ENCODE data around the gene OR52E2. TPM values are rescaled to one million over a fixed set of nuclear protein-coding genes. Genes with fewer than 3 reads are reported as not detected.

OR52E2 gene
- total RNA-seq, 1 experiment from 2014 or later, result not detected

DNA sequence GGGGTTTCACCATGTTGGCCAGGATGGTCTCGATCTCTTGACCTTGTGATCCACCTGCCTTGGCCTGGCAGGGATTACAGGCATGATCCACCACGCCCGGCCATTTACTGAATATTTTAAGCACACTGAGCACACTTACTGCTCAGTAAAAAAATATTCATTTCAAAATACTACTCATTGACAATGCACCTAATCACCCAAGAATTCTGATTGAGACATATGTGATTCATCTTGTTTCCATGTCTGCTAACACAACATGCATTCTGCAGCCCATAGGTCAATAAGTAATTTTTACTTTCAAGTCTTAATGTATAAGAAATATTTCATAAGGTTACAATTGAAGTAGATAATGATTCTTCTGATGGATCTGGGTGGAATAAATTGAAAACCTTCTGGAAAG lies 17.3 kb downstream of the OR52E2 start:
- H3K4me3 Mint-ChIP-seq (ENCODE audit: low read depth, unreplicated experiment), result no peak overlapping the region
- H3K4me1 Mint-ChIP-seq (ENCODE audit: low read depth, unreplicated experiment), result peaks cover 11% of the 10 kb centered on the region
- intact Hi-C loops (cut with micrococcal nuclease; ENCODE audit: unreplicated experiment), result no loop called here
- BruUV-seq (replicated peaks), result no TSS peak
- no peak for DNase-seq
- TF ChIP-seq, protein P1, sequence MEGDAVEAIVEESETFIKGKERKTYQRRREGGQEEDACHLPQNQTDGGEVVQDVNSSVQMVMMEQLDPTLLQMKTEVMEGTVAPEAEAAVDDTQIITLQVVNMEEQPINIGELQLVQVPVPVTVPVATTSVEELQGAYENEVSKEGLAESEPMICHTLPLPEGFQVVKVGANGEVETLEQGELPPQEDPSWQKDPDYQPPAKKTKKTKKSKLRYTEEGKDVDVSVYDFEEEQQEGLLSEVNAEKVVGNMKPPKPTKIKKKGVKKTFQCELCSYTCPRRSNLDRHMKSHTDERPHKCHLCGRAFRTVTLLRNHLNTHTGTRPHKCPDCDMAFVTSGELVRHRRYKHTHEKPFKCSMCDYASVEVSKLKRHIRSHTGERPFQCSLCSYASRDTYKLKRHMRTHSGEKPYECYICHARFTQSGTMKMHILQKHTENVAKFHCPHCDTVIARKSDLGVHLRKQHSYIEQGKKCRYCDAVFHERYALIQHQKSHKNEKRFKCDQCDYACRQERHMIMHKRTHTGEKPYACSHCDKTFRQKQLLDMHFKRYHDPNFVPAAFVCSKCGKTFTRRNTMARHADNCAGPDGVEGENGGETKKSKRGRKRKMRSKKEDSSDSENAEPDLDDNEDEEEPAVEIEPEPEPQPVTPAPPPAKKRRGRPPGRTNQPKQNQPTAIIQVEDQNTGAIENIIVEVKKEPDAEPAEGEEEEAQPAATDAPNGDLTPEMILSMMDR (IDR thresholded peaks at IDR 0.05; ENCODE audit: unreplicated experiment), result no peak
- CTCF ChIA-PET, result no interaction called here
- peaks cover 4% of the 10 kb centered on the region for H3K9me3 Mint-ChIP-seq (ENCODE audit: low read depth, unreplicated experiment)
- H3K27me3 Mint-ChIP-seq (ENCODE audit: unreplicated experiment), result no peaks in the 10 kb centered on the region
- no peaks in the 10 kb centered on the region for H3K36me3 Mint-ChIP-seq (ENCODE audit: insufficient read depth, unreplicated experiment)
- H3K27ac Mint-ChIP-seq (ENCODE audit: unreplicated experiment), result no peak overlapping the region

DNA sequence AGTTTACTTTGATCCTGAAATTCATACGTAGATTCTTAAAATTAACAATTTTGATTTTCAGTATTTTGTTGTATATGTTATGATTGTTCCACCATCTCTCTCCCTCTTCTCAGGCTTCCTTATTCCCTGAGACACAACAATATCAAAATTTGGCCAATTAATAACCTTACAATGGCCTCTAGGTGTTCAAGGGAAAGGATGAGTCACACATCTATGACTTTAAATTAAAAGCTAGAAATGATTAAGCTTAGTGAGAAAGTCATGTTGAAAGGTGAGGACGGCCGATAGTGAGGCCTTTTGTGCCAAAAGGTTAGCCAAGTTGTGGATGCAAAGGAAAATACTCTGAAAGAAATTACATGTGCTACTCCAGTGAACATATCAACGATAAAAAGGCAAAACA lies 18.6 kb downstream of the OR52E2 start:
- intact Hi-C loops (cut with micrococcal nuclease; ENCODE audit: unreplicated experiment), result no loop called here
- Mint-ChIP-seq H3K4me1 (ENCODE audit: low read depth, unreplicated experiment) (peaks cover 11% of the 10 kb centered on the region), H3K36me3 (ENCODE audit: insufficient read depth, unreplicated experiment) (no peaks in the 10 kb centered on the region), H3K9me3 (ENCODE audit: low read depth, unreplicated experiment) (peaks cover 4% of the 10 kb centered on the region), H3K27ac (ENCODE audit: unreplicated experiment) (peak overlapping the region; percentile 46), H3K4me3 (ENCODE audit: low read depth, unreplicated experiment) (no peak overlapping the region), H3K27me3 (ENCODE audit: unreplicated experiment) (no peaks in the 10 kb centered on the region)
- BruUV-seq (replicated peaks), result no TSS peak
- no peak for DNase-seq
- CTCF ChIA-PET, result no interaction called here
- TF ChIP-seq, protein P1 (IDR thresholded peaks at IDR 0.05; ENCODE audit: unreplicated experiment), result no peak

DNA sequence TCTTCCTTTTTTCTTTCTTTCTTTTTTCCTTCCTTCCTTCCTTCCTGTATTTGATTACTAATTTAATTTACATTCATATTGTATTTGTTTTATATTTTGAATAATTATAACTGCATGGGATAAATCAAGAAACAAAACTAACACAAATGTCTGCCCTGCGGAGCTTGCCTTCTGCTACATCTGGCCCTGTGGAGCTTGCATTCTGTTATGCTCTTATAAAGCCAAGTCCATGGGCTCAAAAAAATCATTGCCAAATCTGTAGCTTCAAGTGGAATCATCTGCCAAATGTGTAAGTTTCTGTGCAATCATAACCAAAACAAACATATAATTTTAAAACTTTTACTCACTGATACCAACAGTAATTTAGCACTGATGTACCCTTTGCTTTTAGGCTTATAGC lies 21.1 kb downstream of the OR52E2 start:
- Mint-ChIP-seq H3K4me1 (ENCODE audit: low read depth, unreplicated experiment) (peaks cover 11% of the 10 kb centered on the region), H3K4me3 (ENCODE audit: low read depth, unreplicated experiment) (no peak overlapping the region), H3K36me3 (ENCODE audit: insufficient read depth, unreplicated experiment) (no peaks in the 10 kb centered on the region), H3K27ac (ENCODE audit: unreplicated experiment) (no peak overlapping the region), H3K27me3 (ENCODE audit: unreplicated experiment) (no peaks in the 10 kb centered on the region), H3K9me3 (ENCODE audit: low read depth, unreplicated experiment) (peaks cover 4% of the 10 kb centered on the region)
- no peak for DNase-seq
- TF ChIP-seq, protein P1 (IDR thresholded peaks at IDR 0.05; ENCODE audit: unreplicated experiment), result no peak
- BruUV-seq (replicated peaks), result no TSS peak
- intact Hi-C loops (cut with micrococcal nuclease; ENCODE audit: unreplicated experiment), result no loop called here
- CTCF ChIA-PET, result no interaction called here

DNA sequence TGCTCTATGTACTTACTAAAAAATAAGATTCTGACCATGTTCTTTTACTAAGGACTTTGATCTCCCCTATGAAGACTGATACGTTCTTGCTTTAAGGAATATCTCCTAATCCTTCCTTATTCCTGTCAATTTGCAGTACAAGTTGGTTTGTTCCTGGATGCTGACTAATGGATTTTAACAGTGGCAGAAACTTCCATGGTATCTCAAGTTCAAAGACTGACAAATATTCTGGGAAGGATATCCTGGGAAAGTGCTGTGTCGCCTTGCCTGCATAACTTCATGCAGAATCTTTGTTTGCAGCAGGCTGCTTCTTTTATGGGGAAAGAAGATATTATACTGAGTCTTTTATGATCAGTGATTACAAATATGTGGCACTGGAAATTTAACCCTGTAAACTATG lies 21.5 kb downstream of the OR52E2 start:
- BruUV-seq (replicated peaks), result no TSS peak
- Mint-ChIP-seq H3K27ac (ENCODE audit: unreplicated experiment) (no peak overlapping the region), H3K36me3 (ENCODE audit: insufficient read depth, unreplicated experiment) (no peaks in the 10 kb centered on the region), H3K27me3 (ENCODE audit: unreplicated experiment) (no peaks in the 10 kb centered on the region), H3K4me3 (ENCODE audit: low read depth, unreplicated experiment) (no peak overlapping the region), H3K4me1 (ENCODE audit: low read depth, unreplicated experiment) (peaks cover 11% of the 10 kb centered on the region), H3K9me3 (ENCODE audit: low read depth, unreplicated experiment) (peaks cover 4% of the 10 kb centered on the region)
- DNase-seq, result no peak
- TF ChIP-seq, protein P1 (IDR thresholded peaks at IDR 0.05; ENCODE audit: unreplicated experiment), result no peak
- CTCF ChIA-PET, result no interaction called here
- intact Hi-C loops (cut with micrococcal nuclease; ENCODE audit: unreplicated experiment), result no loop called here

DNA sequence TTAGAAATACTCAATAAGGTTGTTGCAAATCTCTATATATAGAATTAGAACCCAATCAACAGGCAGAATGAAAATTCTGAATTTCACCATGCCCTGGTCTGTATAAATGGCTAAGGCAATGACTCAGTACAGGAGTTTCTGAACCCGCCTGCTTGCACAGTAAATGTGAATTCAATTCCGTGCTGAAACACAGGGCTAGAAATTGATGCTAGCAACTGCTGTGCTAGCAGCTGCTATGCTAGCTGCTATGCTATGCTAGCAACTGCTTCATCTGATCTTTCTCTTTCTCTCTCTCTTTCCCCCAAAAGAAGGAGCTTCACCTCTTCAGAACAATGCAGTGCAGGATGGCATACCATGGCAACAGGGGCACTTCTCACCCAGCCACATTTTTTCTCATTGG lies 22.8 kb downstream of the OR52E2 start:
- TF ChIP-seq, protein P1 (IDR thresholded peaks at IDR 0.05; ENCODE audit: unreplicated experiment), result no peak
- CTCF ChIA-PET, result no interaction called here
- Mint-ChIP-seq H3K9me3 (ENCODE audit: low read depth, unreplicated experiment) (peaks cover 4% of the 10 kb centered on the region), H3K27ac (ENCODE audit: unreplicated experiment) (no peak overlapping the region), H3K27me3 (ENCODE audit: unreplicated experiment) (no peaks in the 10 kb centered on the region), H3K36me3 (ENCODE audit: insufficient read depth, unreplicated experiment) (no peaks in the 10 kb centered on the region), H3K4me1 (ENCODE audit: low read depth, unreplicated experiment) (peaks cover 11% of the 10 kb centered on the region), H3K4me3 (ENCODE audit: low read depth, unreplicated experiment) (no peak overlapping the region)
- DNase-seq, result no peak
- no TSS peak for BruUV-seq (replicated peaks)
- intact Hi-C loops (cut with micrococcal nuclease; ENCODE audit: unreplicated experiment), result no loop called here

All from Calu3 (cell line).